Neural progenitor cell (in vitro differentiated cells): ENCODE data around the gene IGSF21. TPM values are rescaled to one million over a fixed set of nuclear protein-coding genes. Genes with fewer than 3 reads are reported as not detected.

Experiments
- DNase-seq: peaks from one replicate; pipeline ENCODE4 v3.0.0-alpha.2; 2016; ENCODE audit warnings: low spot score
- H2AFZ ChIP-seq: fragments of 200-600 bp; sonication (generic); replicated peaks from 2 replicates; pipeline ENCODE4 v1.6.1; 2016; ENCODE audit warnings: antibody characterized with exemption
- H3F3A ChIP-seq: fragments of 200-600 bp; sonication (generic); 2 replicates; pipeline ENCODE4 v1.6.1; 2016; ENCODE audit warnings: antibody characterized with exemption, low read depth
- H3K27ac ChIP-seq: fragments of 200-600 bp; sonication (generic); 2 replicates; pipeline ENCODE4 v1.5.1; 2016; ENCODE audit warnings: mild to moderate bottlenecking
- H3K27me3 ChIP-seq: fragments of 200-600 bp; sonication (generic); 2 replicates; pipeline ENCODE4 v1.6.1; 2016; ENCODE audit warnings: mild to moderate bottlenecking, moderate library complexity
- H3K36me3 ChIP-seq: fragments of 200-600 bp; sonication (generic); 2 replicates; pipeline ENCODE4 v1.5.1; 2016
- H3K4me1 ChIP-seq: fragments of 200-600 bp; sonication (generic); 2 replicates; pipeline ENCODE4 v1.6.1; 2016; ENCODE audit warnings: mixed run types
- H3K4me2 ChIP-seq: fragments of 200-600 bp; sonication (generic); 2 replicates; pipeline ENCODE4 v1.6.1; 2016
- H3K4me3 ChIP-seq: fragments of 200-600 bp; sonication (generic); 2 replicates; pipeline ENCODE4 v1.5.1; 2016
- H3K79me2 ChIP-seq: fragments of 200-600 bp; sonication (generic); 2 replicates; pipeline ENCODE4 v1.6.1; 2016; ENCODE audit warnings: low read depth
- H3K9ac ChIP-seq: fragments of 200-600 bp; sonication (generic); 2 replicates; pipeline ENCODE4 v1.6.1; 2016
- H3K9me3 ChIP-seq: fragments of 200-600 bp; sonication (generic); 2 replicates; pipeline ENCODE4 v1.5.1; 2016; ENCODE audit warnings: low read depth
- H4K20me1 ChIP-seq: fragments of 200-600 bp; sonication (generic); 2 replicates; pipeline ENCODE4 v1.6.1; 2016; ENCODE audit warnings: low read depth
- H3K27ac Mint-ChIP-seq: 3 replicates; pipeline ENCODE4 v1.8.0; 2021; ENCODE audit warnings: mixed read lengths
- H3K27me3 Mint-ChIP-seq: 2 replicates; pipeline ENCODE4 v1.8.0; 2022; ENCODE audit warnings: low read depth, mild to moderate bottlenecking, inconsistent platforms, moderate library complexity, mixed read lengths; ENCODE audit not compliant: insufficient read depth
- H3K36me3 Mint-ChIP-seq: 3 replicates; pipeline ENCODE4 v1.8.0; 2021; ENCODE audit warnings: mixed read lengths
- H3K4me1 Mint-ChIP-seq: 3 replicates; pipeline ENCODE4 v1.8.0; 2021; ENCODE audit warnings: mixed read lengths
- H3K4me3 Mint-ChIP-seq: 3 replicates; pipeline ENCODE4 v1.8.0; 2021; ENCODE audit warnings: mild to moderate bottlenecking, moderate library complexity, mixed read lengths
- H3K9me3 Mint-ChIP-seq: 3 replicates; pipeline ENCODE4 v1.8.0; 2020; ENCODE audit warnings: mixed read lengths
- CTCF ChIP-seq: fragments of 200-600 bp; sonication (generic); IDR thresholded peaks from 2 replicates; pipeline ENCODE4 v1.5.1; 2017; ENCODE audit warnings: antibody characterized with exemption, mild to moderate bottlenecking
- EZH2 ChIP-seq: fragments of 200-600 bp; sonication (generic); IDR thresholded peaks from 2 replicates; pipeline ENCODE4 v1.6.1; 2017; ENCODE audit warnings: antibody characterized with exemption, mild to moderate bottlenecking, moderate library complexity
- EZH2phosphoT487 ChIP-seq: fragments of 200-600 bp; sonication (generic); IDR thresholded peaks from 2 replicates; pipeline ENCODE4 v1.6.1; 2017; ENCODE audit warnings: antibody characterized with exemption
- total RNA-seq: library from RNA; depleted of rRNA; stranded (reverse); fragments of >200 nt; gene quantifications from 2 replicates; pipeline ENCODE4 v1.2.3, GENCODE V29; 2015; ENCODE audit warnings: low replicate concordance

IGSF21 gene
- total RNA-seq, 1 donor from 2014 or later, result 1.7 TPM

DNA sequence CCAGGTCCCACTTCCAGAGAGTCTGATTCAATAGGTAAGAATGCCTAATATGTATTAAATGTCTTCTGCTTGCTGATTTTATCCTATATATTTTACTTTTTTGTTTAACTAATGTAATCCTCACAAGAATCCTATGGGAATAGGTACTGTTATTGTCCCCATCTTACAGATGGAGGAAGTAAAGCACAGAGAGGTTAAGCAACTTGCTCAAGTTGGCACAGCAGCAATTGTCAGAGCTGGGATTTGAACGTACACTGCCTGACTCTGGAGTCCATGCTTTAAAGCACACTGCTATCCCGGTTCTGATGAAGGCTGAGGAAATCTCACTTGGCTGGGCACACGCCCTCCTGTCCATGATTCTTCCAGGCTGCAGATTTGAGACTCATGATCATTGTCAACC lies 62.8 kb downstream of the IGSF21 start:
- Mint-ChIP-seq H3K27ac (no peak overlapping the region), H3K9me3 (no peaks in the 10 kb centered on the region)

GRCh38 chr1:18174037-18174436 lies 66.4 kb downstream of the IGSF21 start:
- no peak overlapping the region for H3K4me3 ChIP-seq
- Mint-ChIP-seq H3K4me1 (peaks cover 41% of the 10 kb centered on the region), H3K9me3 (no peaks in the 10 kb centered on the region), H3K4me3 (no peak overlapping the region), H3K36me3 (no peaks in the 10 kb centered on the region), H3K27ac (peak overlapping the region; percentile 3), H3K27me3 (peaks cover 4% of the 10 kb centered on the region)
- peaks cover 43% of the 10 kb centered on the region for H3K4me1 ChIP-seq
- H3K4me2 ChIP-seq, result no peak overlapping the region
- no peaks in the 10 kb centered on the region for H3K27me3 ChIP-seq
- H3K36me3 ChIP-seq, result no peaks in the 10 kb centered on the region
- H4K20me1 ChIP-seq, result peaks cover 12% of the 10 kb centered on the region
- no peak overlapping the region for H3K9ac ChIP-seq
- no peak overlapping the region for H2AFZ ChIP-seq
- peaks cover 22% of the 10 kb centered on the region for H3F3A ChIP-seq
- H3K27ac ChIP-seq, result no peak overlapping the region
- DNase-seq, result no peak
- H3K79me2 ChIP-seq, result no peaks in the 10 kb centered on the region
- H3K9me3 ChIP-seq, result no peaks in the 10 kb centered on the region
- TF ChIP-seq CTCF (no peak), EZH2phosphoT487 (no peak), EZH2 (no peak)

More for the DNA sequence above, 62.8 kb downstream of the IGSF21 start:
- H3K27ac ChIP-seq, result no peak overlapping the region
- no peak overlapping the region for H3K4me3 ChIP-seq
- no peaks in the 10 kb centered on the region for H3K27me3 ChIP-seq
- H3K4me1 ChIP-seq, result peaks cover 11% of the 10 kb centered on the region
- no peak overlapping the region for H3K9ac ChIP-seq
- H3K79me2 ChIP-seq, result no peaks in the 10 kb centered on the region
- no peak for DNase-seq
- no peak overlapping the region for H3K4me2 ChIP-seq
- TF ChIP-seq EZH2 (no peak), CTCF (no peak), EZH2phosphoT487 (no peak)
- H3K4me3 Mint-ChIP-seq, result no peak overlapping the region
- H3K4me1 Mint-ChIP-seq, result peaks cover 23% of the 10 kb centered on the region
- no peaks in the 10 kb centered on the region for H3F3A ChIP-seq
- H2AFZ ChIP-seq, result no peak overlapping the region
- peaks cover 2% of the 10 kb centered on the region for H3K27me3 Mint-ChIP-seq
- H3K36me3 Mint-ChIP-seq, result no peaks in the 10 kb centered on the region
- H3K36me3 ChIP-seq, result no peaks in the 10 kb centered on the region
- H4K20me1 ChIP-seq, result no peaks in the 10 kb centered on the region
- no peaks in the 10 kb centered on the region for H3K9me3 ChIP-seq

DNA sequence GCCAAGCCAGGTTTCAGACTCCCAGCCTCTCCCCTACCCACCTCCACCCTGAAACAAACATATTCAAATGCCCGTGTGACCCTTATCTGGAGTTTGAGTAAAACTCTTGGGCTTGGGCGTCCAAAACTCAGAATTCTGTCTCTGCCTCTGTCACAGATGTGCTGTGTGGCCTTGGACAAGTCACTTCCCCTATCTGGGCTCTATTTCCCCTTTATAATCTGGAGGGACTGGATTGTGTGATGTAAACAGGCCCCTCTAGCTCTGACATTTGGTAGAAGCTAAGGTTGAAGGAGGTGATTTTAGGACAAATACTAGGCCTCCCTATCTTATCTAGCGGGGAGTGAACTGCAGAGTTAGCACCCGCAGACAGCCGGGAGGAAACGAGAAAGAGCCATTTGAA lies 67.5 kb downstream of the IGSF21 start:
- Histone ChIP-seq H3K36me3 (no peaks in the 10 kb centered on the region), H3K9ac (no peak overlapping the region), H4K20me1 (peaks cover 12% of the 10 kb centered on the region), H2AFZ (no peak overlapping the region), H3K4me3 (no peak overlapping the region), H3K27me3 (no peaks in the 10 kb centered on the region), H3K79me2 (no peaks in the 10 kb centered on the region), H3K9me3 (no peaks in the 10 kb centered on the region), H3K27ac (no peak overlapping the region), H3K4me2 (no peak overlapping the region), H3K4me1 (peaks cover 43% of the 10 kb centered on the region), H3F3A (peaks cover 22% of the 10 kb centered on the region)
- H3K4me3 Mint-ChIP-seq, result no peak overlapping the region
- no peak for DNase-seq
- peaks cover 36% of the 10 kb centered on the region for H3K4me1 Mint-ChIP-seq
- H3K36me3 Mint-ChIP-seq, result no peaks in the 10 kb centered on the region
- peaks cover 4% of the 10 kb centered on the region for H3K27me3 Mint-ChIP-seq
- TF ChIP-seq EZH2, result no peak
- TF ChIP-seq CTCF, result no peak
- no peak for TF ChIP-seq EZH2phosphoT487
- peak overlapping the region; percentile 21 for H3K27ac Mint-ChIP-seq
- no peaks in the 10 kb centered on the region for H3K9me3 Mint-ChIP-seq
